H1 (cell line): ENCODE results near the gene AIDA. TPM values are rescaled to one million over a fixed set of nuclear protein-coding genes. Genes with fewer than 3 reads are reported as not detected.

Source experiments
- CBX8 ChIP-seq: fragments of 300-800, 300-1000 bp; sonication (generic); IDR thresholded peaks from 2 replicates; pipeline ENCODE4 v1.7.1; 2016; ENCODE audit warnings: low read depth, low read length, borderline replicate concordance
- CEBPB ChIP-seq: IDR thresholded peaks from 2 replicates; pipeline ENCODE4 v1.6.1; 2012; ENCODE audit warnings: low read depth, low read length
- CHD1 ChIP-seq: IDR thresholded peaks from 2 replicates; pipeline ENCODE4 v1.6.1; 2012; ENCODE audit warnings: low read depth, low read length, improper control_type of control experiment
- CHD7 ChIP-seq: fragments of 300-600 bp; sonication (generic); IDR thresholded peaks from 2 replicates; pipeline ENCODE4 v1.7.1; 2012; ENCODE audit warnings: low read length, moderate library complexity, mild to moderate bottlenecking, inconsistent platforms; ENCODE audit not compliant: insufficient replicate concordance
- HDAC2 ChIP-seq, 2 experiments: fragments of 300-600 bp in 1 of 2; sonication (generic) in 1 of 2; IDR thresholded peaks; 2 replicates each; pipeline ENCODE4 v1.6.1; 2011 to 2012; ENCODE audit warnings: low read depth in 2 of 2, low read length in 2 of 2, mild to moderate bottlenecking in 2 of 2, moderate library complexity in 2 of 2, borderline replicate concordance in 1 of 2, inconsistent platforms in 1 of 2
- RAD21 ChIP-seq, 2 experiments: IDR thresholded peaks in 1 of 2; conservative IDR thresholded peaks in 1 of 2; 2 replicates each; pipeline ENCODE4 v1.6.1; 2011; ENCODE audit warnings: low read depth in 2 of 2, low read length in 2 of 2, improper control_type of control experiment in 1 of 2, inconsistent platforms in 1 of 2, mild to moderate bottlenecking in 1 of 2, moderate library complexity in 1 of 2
- polyA plus RNA-seq, 7 experiments: library from polyadenylated mRNA; depleted of rRNA in 3 of 7; stranded (reverse) in 5 of 7; unstranded in 2 of 7; fragments of >200 nt in 5 of 7; fragments of 200-250 nt in 2 of 7; gene quantifications; 1 replicate in 5 of 7; 2 replicates in 1 of 7; 4 replicates in 1 of 7; pipeline versions ENCODE4 v1.2.1 to v1.2.3, GENCODE V29; 2011 to 2013; ENCODE audit warnings: missing spikeins in 2 of 7, mixed read lengths in 2 of 7
- total RNA-seq: library from RNA; stranded (reverse); fragmentation: NEBNext Ultra II Directional; extraction: Animal tissue kit (Norgen Biotek cat#: 25700); gene quantifications from 2 replicates; pipeline ENCODE4 v1.2.1, GENCODE V29; 2021
- TF ChIP-seq, protein P1 (sequence below): IDR thresholded peaks from 2 replicates; pipeline ENCODE4 v1.6.1; 2012; ENCODE audit warnings: inconsistent platforms

AIDA gene
- total and polyA plus RNA-seq, 2 of the 8 experiments (the other 6 are each of a cell fraction or from before 2014, with no cell fraction given) = 52.5 to 103 TPM

- TF ChIP-seq CHD7 (peak; percentile 57), CHD1 (no peak), HDAC2 (IDR thresholded peaks at IDR 0.05; ENCODE audit: borderline replicate concordance in 1 of 2, low read depth in 2 of 2, low read length in 2 of 2) (peak; percentile 71 to 74; a peak in 1 of 4 replicates), RAD21 (IDR thresholded peaks at IDR 0.05 in 1 of 2, conservative IDR thresholded peaks at IDR 0.05 in 1 of 2; ENCODE audit: low read depth in 2 of 2, low read length in 2 of 2) (no peak), CEBPB (no peak), CBX8 (no peak)
- TF ChIP-seq, protein P1, sequence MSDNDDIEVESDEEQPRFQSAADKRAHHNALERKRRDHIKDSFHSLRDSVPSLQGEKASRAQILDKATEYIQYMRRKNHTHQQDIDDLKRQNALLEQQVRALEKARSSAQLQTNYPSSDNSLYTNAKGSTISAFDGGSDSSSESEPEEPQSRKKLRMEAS = 0 out of 2 replicates have a peak, but pooled peaks have one; percentile 36
These were observed 24.2 kb upstream of the AIDA start (continued) for GRCh38 chr1:222736470-222736869.
